B cell (primary cell): Measurements from ENCODE around the gene IGLL5. TPM values are rescaled to one million over a fixed set of nuclear protein-coding genes. Genes with fewer than 3 reads are reported as not detected.

Experiments
- ATAC-seq: fragments of 200-7000 bp; cut with Tn5 transposase; one replicate; pipeline ENCODE4 v1.10.0; 2021; ENCODE audit warnings: low read depth, mild to moderate bottlenecking, moderate number of reproducible peaks, moderate library complexity
- CTCF ChIA-PET: fragments of 350-600 bp; sonication (Branson Sonifier 250); formaldehyde crosslinking; loops from one replicate; lab custom pipeline; 2021; ENCODE audit warnings: antibody characterized with exemption, inconsistent platforms; lab: Charles Lee
- POLR2A ChIA-PET: fragments of 350-600 bp; sonication (Branson Sonifier 250); formaldehyde crosslinking; loops from one replicate; lab custom pipeline; 2021; ENCODE audit warnings: antibody characterized with exemption; lab: Charles Lee
- DNase-seq: peaks from one replicate; pipeline ENCODE4 v3.0.0; 2013
- H2AFZ ChIP-seq: 2 replicates; pipeline ENCODE4 v1.6.1; 2012; ENCODE audit warnings: mild to moderate bottlenecking, low read depth, low read length; ENCODE audit not compliant: insufficient read depth, poor library complexity, severe bottlenecking
- H3K27ac ChIP-seq, 2 donors: 1 replicate in 1 of 2; 2 replicates in 1 of 2; pipeline ENCODE4 v1.5.1; 2012 to 2013; ENCODE audit warnings: low read length in 2 of 2, mild to moderate bottlenecking in 2 of 2, moderate library complexity in 1 of 2
- H3K27me3 ChIP-seq, 4 experiments: fragments of 200-600 bp in 1 of 4; sonication (generic) in 1 of 4; replicated peaks in 1 of 4; 1 replicate in 2 of 4; 2 replicates in 2 of 4; pipeline versions ENCODE4 v1.6.1 to v1.7.0; 2013 to 2016; ENCODE audit warnings: low read length in 3 of 4, mild to moderate bottlenecking in 2 of 4, mixed read lengths in 1 of 4, moderate library complexity in 1 of 4; ENCODE audit not compliant: insufficient read depth in 4 of 4, control insufficient read depth in 3 of 4; ENCODE audit errors: control extremely low read depth in 1 of 4
- H3K36me3 ChIP-seq, 2 experiments: replicated peaks in 1 of 2; 1 replicate in 1 of 2; 2 replicates in 1 of 2; pipeline versions ENCODE4 v1.6.1 to v1.7.1; 2013; ENCODE audit warnings: low read length in 1 of 2; ENCODE audit not compliant: insufficient read depth in 2 of 2, control insufficient read depth in 1 of 2; ENCODE audit errors: control extremely low read depth in 1 of 2, extremely low read depth in 1 of 2
- H3K4me1 ChIP-seq, 2 donors: fragments of 200-600 bp in 1 of 2; sonication (generic) in 1 of 2; 1 replicate in 1 of 2; 2 replicates in 1 of 2; pipeline versions ENCODE4 v1.5.1 to v1.6.1; 2013 to 2017; ENCODE audit warnings: low read length in 2 of 2; ENCODE audit not compliant: control insufficient read depth in 2 of 2, insufficient read depth in 2 of 2
- H3K4me2 ChIP-seq: replicated peaks from 2 replicates; pipeline ENCODE3; 2012; ENCODE audit warnings: mild to moderate bottlenecking, low read depth, low read length; ENCODE audit not compliant: poor library complexity, severe bottlenecking
- H3K4me3 ChIP-seq, 5 experiments: fragments of 200-600 bp in 1 of 5; sonication (generic) in 1 of 5; 1 replicate in 3 of 5; 2 replicates in 2 of 5; pipeline versions ENCODE4 v1.5.1 to v1.7.0; 2011 to 2016; ENCODE audit warnings: low read length in 4 of 5, mild to moderate bottlenecking in 4 of 5, low read depth in 2 of 5, control low read depth in 1 of 5, moderate library complexity in 1 of 5; ENCODE audit not compliant: insufficient read depth in 1 of 5; ENCODE audit errors: control extremely low read depth in 1 of 5, extremely low read depth in 1 of 5
- H3K79me2 ChIP-seq: fragments of 200-600 bp; sonication (generic); one replicate; pipeline ENCODE4 v1.6.0; 2016; ENCODE audit warnings: low read length; ENCODE audit not compliant: control insufficient read depth, insufficient read depth
- H3K9ac ChIP-seq: fragments of 200-600 bp; sonication (generic); 2 replicates; pipeline ENCODE4 v1.6.1; 2017; ENCODE audit warnings: mild to moderate bottlenecking, low read length, moderate library complexity
- H3K9me3 ChIP-seq, 3 donors: one replicate each; pipeline versions ENCODE4 v1.6.1 to v1.7.1; 2013; ENCODE audit warnings: low read length in 2 of 3; ENCODE audit not compliant: control insufficient read depth in 2 of 3, insufficient read depth in 1 of 3; ENCODE audit errors: control extremely low read depth in 1 of 3
- H4K20me1 ChIP-seq: 2 replicates; pipeline ENCODE4 v1.6.0; 2012; ENCODE audit warnings: mild to moderate bottlenecking, low read length; ENCODE audit not compliant: insufficient read depth, control insufficient read depth, poor library complexity, severe bottlenecking
- H3K27ac Mint-ChIP-seq: one replicate; pipeline ENCODE4 v1.8.0; 2021; ENCODE audit warnings: mixed read lengths
- H3K27me3 Mint-ChIP-seq: one replicate; pipeline ENCODE4 v1.8.0; 2021; ENCODE audit warnings: mixed read lengths
- H3K4me1 Mint-ChIP-seq: one replicate; pipeline ENCODE4 v1.8.0; 2021; ENCODE audit warnings: mixed read lengths
- H3K4me3 Mint-ChIP-seq: one replicate; pipeline ENCODE4 v1.8.0; 2021; ENCODE audit warnings: mixed read lengths
- H3K9me3 Mint-ChIP-seq: one replicate; pipeline ENCODE4 v1.8.0; 2022; ENCODE audit warnings: mixed read lengths; ENCODE audit not compliant: insufficient read depth
- CTCF ChIP-seq: fragments of 200-600 bp; IDR thresholded peaks from one replicate; pipeline ENCODE4 v1.8.0; 2022; ENCODE audit warnings: antibody characterized with exemption, mild to moderate bottlenecking
- EZH2 ChIP-seq: IDR thresholded peaks from 2 replicates; pipeline ENCODE4 v1.6.1; 2012; ENCODE audit warnings: borderline replicate concordance, low read depth, mild to moderate bottlenecking, moderate library complexity, low read length; ENCODE audit not compliant: insufficient read depth, poor library complexity, severe bottlenecking
- WGBS: methylation state at CpG from one replicate; pipeline ENCODE4 v1.1.5; 2013; ENCODE audit warnings: missing lambda C conversion rate; ENCODE audit not compliant: insufficient coverage; 5-methylcytosine and 5-hydroxymethylcytosine counted together
- intact Hi-C: fragments of 100-400 bp; cut with micrococcal nuclease; formaldehyde crosslinking; loops from one replicate; pipeline ENCODE4 v1.10.0; 2022
- polyA plus RNA-seq: library from polyadenylated mRNA; depleted of rRNA; stranded (reverse); fragments of >200 nt; gene quantifications from 2 replicates; pipeline ENCODE4 v1.2.3, GENCODE V29; 2012
- total RNA-seq, 2 donors: library from RNA; stranded (reverse); fragments of 120-200 nt in 1 of 2; gene quantifications; 1 replicate in 1 of 2; 2 replicates in 1 of 2; pipeline versions ENCODE4 v1.2.3 to v1.2.4, GENCODE V29; 2013 to 2022

IGLL5 gene
- total and polyA plus RNA-seq, 2 donors (not counting 1 experiment from before 2014, with no cell fraction given) = 39.8 to 365 TPM

GRCh38 chr22:22877523-22878210 lies 9.9 kb upstream of the IGLL5 start:
- POLR2A ChIA-PET = no interaction called here
- Histone ChIP-seq H3K27ac (no peak overlapping the region), H3K9me3 (peaks cover 1 to 59% (median 18%) of the 10 kb centered on the region in 3 donors), H3K27me3 (peaks cover 0 to 4% (median 2%) of the 10 kb centered on the region in 4 experiments), H3K79me2 (no peaks in the 10 kb centered on the region), H4K20me1 (no peaks in the 10 kb centered on the region), H3K4me3 (no peak overlapping the region), H2AFZ (no peak overlapping the region), H3K36me3 (no peaks in the 10 kb centered on the region), H3K9ac (no peak overlapping the region), H3K4me1 (peaks cover 50 to 52% of the 10 kb centered on the region in 2 donors), H3K4me2 (peak overlapping the region; percentile 12)
- CTCF ChIA-PET = interaction anchor here (0.6 to 11.1 kb wide), 15 partner anchors 12 to 793 kb away, joined by 3 to 364 read pairs (median 4); no protein-coding TSS in a partner anchor
- DNase-seq (peak; percentile 64), ATAC-seq (no peak)
- Mint-ChIP-seq H3K4me3 (no peak overlapping the region), H3K4me1 (peaks cover 62% of the 10 kb centered on the region), H3K27ac (peak overlapping the region; percentile 20), H3K27me3 (no peaks in the 10 kb centered on the region), H3K9me3 (peaks cover 2% of the 10 kb centered on the region)
- 52% methylated on average over 2 of the region's 7 CpGs for WGBS
- intact Hi-C loops = loop anchor here (2.0 kb wide), 1 partner anchor 13 kb away; no protein-coding TSS in a partner anchor
- TF ChIP-seq CTCF (peak; percentile 67), EZH2 (no peak)

DNA sequence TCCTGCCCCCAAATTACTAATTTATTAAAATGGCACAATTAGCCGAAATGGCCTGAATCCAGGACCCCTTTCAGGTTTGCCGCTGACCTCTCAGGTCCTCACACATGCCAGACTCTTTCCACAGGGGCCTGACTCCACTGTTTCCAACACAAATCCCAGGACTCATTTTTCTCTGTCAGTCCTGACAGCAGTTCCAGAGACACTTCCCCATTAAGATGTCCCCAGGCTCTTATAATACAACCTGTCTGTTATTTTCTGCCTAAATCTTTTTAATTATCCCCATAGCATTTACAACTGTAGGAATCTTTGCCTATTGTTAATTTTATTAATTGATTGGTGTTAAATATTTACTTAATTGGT lies 9.4 kb upstream of the IGLL5 start:
- no peak for DNase-seq
- ChIA-PET CTCF (interaction anchor here (1.6 to 11.1 kb wide), 5 partner anchors 27 to 125 kb away, joined by 6 to 364 read pairs (median 125); no protein-coding TSS in a partner anchor), POLR2A (no interaction called here)
- H3K9ac ChIP-seq = no peak overlapping the region
- no peaks in the 10 kb centered on the region for H3K36me3 ChIP-seq
- WGBS = 75% methylated on average over 2 of the region's 2 CpGs
- no peak overlapping the region for H3K27ac ChIP-seq
- H3K27me3 Mint-ChIP-seq = no peaks in the 10 kb centered on the region
- H3K4me3 ChIP-seq = no peak overlapping the region
- H3K9me3 Mint-ChIP-seq = peaks cover 2% of the 10 kb centered on the region
- no peak overlapping the region for H3K4me3 Mint-ChIP-seq
- peak overlapping the region; percentile 56 for H3K27ac Mint-ChIP-seq
- H4K20me1 ChIP-seq = no peaks in the 10 kb centered on the region
- H3K4me1 ChIP-seq = peaks cover 52 to 53% of the 10 kb centered on the region in 2 donors
- peaks cover 0 to 3% (median 0%) of the 10 kb centered on the region in 4 experiments for H3K27me3 ChIP-seq
- H3K79me2 ChIP-seq = no peaks in the 10 kb centered on the region
- H3K4me2 ChIP-seq = no peak overlapping the region
- TF ChIP-seq EZH2 (no peak), CTCF (no peak)
- H2AFZ ChIP-seq = no peak overlapping the region
- H3K4me1 Mint-ChIP-seq = peaks cover 66% of the 10 kb centered on the region
- no peak for ATAC-seq
- H3K9me3 ChIP-seq = peaks cover 1 to 59% (median 18%) of the 10 kb centered on the region in 3 donors
- intact Hi-C loops = loop anchor here (2.0 kb wide), 1 partner anchor 13 kb away; no protein-coding TSS in a partner anchor
